ENCODE results near the gene GALNT2. TPM values are rescaled to one million over a fixed set of nuclear protein-coding genes. Genes with fewer than 3 reads are reported as not detected.

The GALNT2 gene
- total RNA-seq, 1 experiment from 2014 or later, result 141 TPM

DNA sequence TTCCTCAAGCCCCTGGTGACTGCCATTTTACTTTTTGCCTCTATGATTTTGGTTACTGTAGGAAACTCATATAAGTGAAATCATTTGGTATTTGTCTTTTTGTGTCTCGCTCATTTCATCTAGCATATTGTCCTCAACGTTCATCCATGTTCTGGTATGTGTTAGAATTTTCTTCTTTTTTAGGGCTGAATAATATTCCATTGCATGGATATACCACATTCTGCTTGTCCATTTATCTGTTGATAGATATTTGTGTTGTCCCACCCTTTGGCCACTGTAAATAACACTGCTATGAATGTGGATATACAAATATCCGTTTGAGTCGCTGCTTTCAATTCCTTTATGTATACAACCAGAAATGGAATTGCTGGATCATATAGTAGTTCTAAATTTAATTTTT is 4.5 kb upstream of the GALNT2 start:
- BruUV-seq (replicated peaks), result no TSS peak
- H3K36me3 Mint-ChIP-seq (ENCODE audit: insufficient read depth, unreplicated experiment), result peaks cover 7% of the 10 kb centered on the region

GRCh38 chr1:230064283-230064682 is 2.8 kb upstream of the GALNT2 start:
- H3K4me1 Mint-ChIP-seq (ENCODE audit: low read depth, unreplicated experiment), result peaks cover 21% of the 10 kb centered on the region
- H3K27me3 Mint-ChIP-seq (ENCODE audit: unreplicated experiment), result no peaks in the 10 kb centered on the region
- no peak overlapping the region for H3K27ac Mint-ChIP-seq (ENCODE audit: unreplicated experiment)
- intact Hi-C loops (cut with micrococcal nuclease; ENCODE audit: unreplicated experiment), result no loop called here
- TF ChIP-seq CTCF (IDR thresholded peaks at IDR 0.05; ENCODE audit: unreplicated experiment), result no peak
- H3K9me3 Mint-ChIP-seq (ENCODE audit: low read depth, unreplicated experiment), result peaks cover 13% of the 10 kb centered on the region
- CTCF ChIA-PET, result interaction anchor here (0.7 kb wide), 1 partner anchor 423 kb away, joined by 3 read pairs; no protein-coding TSS in a partner anchor
- no TSS peak for BruUV-seq (replicated peaks)
- no peak for DNase-seq
- H3K4me3 Mint-ChIP-seq (ENCODE audit: low read depth, unreplicated experiment), result no peak overlapping the region
- peaks cover 24% of the 10 kb centered on the region for H3K36me3 Mint-ChIP-seq (ENCODE audit: insufficient read depth, unreplicated experiment)

More for the DNA sequence above, 4.5 kb upstream of the GALNT2 start:
- peaks cover 5% of the 10 kb centered on the region for H3K27me3 Mint-ChIP-seq (ENCODE audit: unreplicated experiment)
- intact Hi-C loops (cut with micrococcal nuclease; ENCODE audit: unreplicated experiment), result no loop called here
- DNase-seq, result no peak
- peaks cover 13% of the 10 kb centered on the region for H3K9me3 Mint-ChIP-seq (ENCODE audit: low read depth, unreplicated experiment)
- no peak overlapping the region for H3K4me3 Mint-ChIP-seq (ENCODE audit: low read depth, unreplicated experiment)
- H3K27ac Mint-ChIP-seq (ENCODE audit: unreplicated experiment), result no peak overlapping the region
- CTCF ChIA-PET, result no interaction called here
- peaks cover 11% of the 10 kb centered on the region for H3K4me1 Mint-ChIP-seq (ENCODE audit: low read depth, unreplicated experiment)
- no peak for TF ChIP-seq CTCF (IDR thresholded peaks at IDR 0.05; ENCODE audit: unreplicated experiment)

DNA sequence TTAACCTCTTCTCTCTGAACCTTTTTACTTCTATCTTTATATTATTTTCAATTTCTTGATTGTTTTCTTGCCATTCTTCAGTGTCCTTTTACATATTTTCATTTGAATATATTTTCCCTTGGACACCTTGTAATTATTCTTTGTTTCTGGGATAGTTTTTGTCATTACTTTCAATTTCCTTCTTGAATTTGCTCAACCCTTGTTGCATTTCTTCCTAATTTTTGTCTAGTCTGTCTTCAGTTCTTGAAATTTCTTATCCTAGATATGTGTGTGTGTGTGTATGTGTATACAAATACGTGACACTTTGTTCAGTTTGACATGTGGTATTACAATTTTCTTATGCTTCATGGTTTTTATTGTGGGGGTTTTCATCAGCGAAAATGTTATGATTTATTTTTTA is 1.9 kb upstream of the GALNT2 start:
- H3K27me3 Mint-ChIP-seq (ENCODE audit: unreplicated experiment), result no peaks in the 10 kb centered on the region
- TF ChIP-seq CTCF (IDR thresholded peaks at IDR 0.05; ENCODE audit: unreplicated experiment), result no peak
- no peak for DNase-seq
- intact Hi-C loops (cut with micrococcal nuclease; ENCODE audit: unreplicated experiment), result loop anchor here (5.0 kb wide), 1 partner anchor 102 kb away; no protein-coding TSS in a partner anchor
- H3K36me3 Mint-ChIP-seq (ENCODE audit: insufficient read depth, unreplicated experiment), result peaks cover 26% of the 10 kb centered on the region
- peaks cover 29% of the 10 kb centered on the region for H3K4me1 Mint-ChIP-seq (ENCODE audit: low read depth, unreplicated experiment)
- CTCF ChIA-PET, result no interaction called here
- BruUV-seq (replicated peaks), result no TSS peak
- no peak overlapping the region for H3K4me3 Mint-ChIP-seq (ENCODE audit: low read depth, unreplicated experiment)
- H3K27ac Mint-ChIP-seq (ENCODE audit: unreplicated experiment), result no peak overlapping the region
- H3K9me3 Mint-ChIP-seq (ENCODE audit: low read depth, unreplicated experiment), result peaks cover 13% of the 10 kb centered on the region

DNA sequence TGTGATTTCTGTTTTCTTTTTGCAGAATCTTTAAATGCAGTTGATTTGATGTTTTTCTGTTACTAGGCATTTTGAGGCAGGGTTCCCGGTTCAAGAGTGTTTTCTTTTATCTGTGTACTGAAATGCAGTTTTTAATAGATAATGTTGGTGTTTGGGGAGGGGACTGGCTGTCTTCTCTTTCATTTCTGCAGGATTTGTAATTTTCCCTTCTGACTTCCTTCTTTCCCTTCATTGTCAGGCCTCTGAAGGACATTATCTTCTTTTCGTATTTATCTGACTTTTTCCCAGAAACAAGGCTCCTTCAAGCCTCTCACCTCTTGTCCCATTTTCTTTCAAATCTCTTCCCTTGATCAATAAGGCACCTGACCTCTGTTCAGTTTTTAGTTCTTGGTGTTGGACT is 1.5 kb upstream of the GALNT2 start:
- peaks cover 33% of the 10 kb centered on the region for H3K4me1 Mint-ChIP-seq (ENCODE audit: low read depth, unreplicated experiment)
- peak overlapping the region; percentile 99 for H3K4me3 Mint-ChIP-seq (ENCODE audit: low read depth, unreplicated experiment)
- peak overlapping the region; percentile 28 for H3K27ac Mint-ChIP-seq (ENCODE audit: unreplicated experiment)
- BruUV-seq (replicated peaks), result no TSS peak
- no peaks in the 10 kb centered on the region for H3K27me3 Mint-ChIP-seq (ENCODE audit: unreplicated experiment)
- no peak for TF ChIP-seq CTCF (IDR thresholded peaks at IDR 0.05; ENCODE audit: unreplicated experiment)
- H3K9me3 Mint-ChIP-seq (ENCODE audit: low read depth, unreplicated experiment), result peaks cover 13% of the 10 kb centered on the region
- peaks cover 26% of the 10 kb centered on the region for H3K36me3 Mint-ChIP-seq (ENCODE audit: insufficient read depth, unreplicated experiment)
- CTCF ChIA-PET, result no interaction called here
- intact Hi-C loops (cut with micrococcal nuclease; ENCODE audit: unreplicated experiment), result loop anchor here (5.0 kb wide), 1 partner anchor 102 kb away; no protein-coding TSS in a partner anchor
- no peak for DNase-seq

All from Calu3 (cell line).